NOMO-1 treated with DMSO at 0.1 percent for 48 hours (cell line): ENCODE data around the gene AFAP1.

ENCODE experiments used
- DNase-seq: peaks from one replicate; lab custom pipeline; 2025; ENCODE audit not compliant: unreplicated experiment; lab: John Stamatoyannopoulos, UW

AFAP1 gene, protein sequence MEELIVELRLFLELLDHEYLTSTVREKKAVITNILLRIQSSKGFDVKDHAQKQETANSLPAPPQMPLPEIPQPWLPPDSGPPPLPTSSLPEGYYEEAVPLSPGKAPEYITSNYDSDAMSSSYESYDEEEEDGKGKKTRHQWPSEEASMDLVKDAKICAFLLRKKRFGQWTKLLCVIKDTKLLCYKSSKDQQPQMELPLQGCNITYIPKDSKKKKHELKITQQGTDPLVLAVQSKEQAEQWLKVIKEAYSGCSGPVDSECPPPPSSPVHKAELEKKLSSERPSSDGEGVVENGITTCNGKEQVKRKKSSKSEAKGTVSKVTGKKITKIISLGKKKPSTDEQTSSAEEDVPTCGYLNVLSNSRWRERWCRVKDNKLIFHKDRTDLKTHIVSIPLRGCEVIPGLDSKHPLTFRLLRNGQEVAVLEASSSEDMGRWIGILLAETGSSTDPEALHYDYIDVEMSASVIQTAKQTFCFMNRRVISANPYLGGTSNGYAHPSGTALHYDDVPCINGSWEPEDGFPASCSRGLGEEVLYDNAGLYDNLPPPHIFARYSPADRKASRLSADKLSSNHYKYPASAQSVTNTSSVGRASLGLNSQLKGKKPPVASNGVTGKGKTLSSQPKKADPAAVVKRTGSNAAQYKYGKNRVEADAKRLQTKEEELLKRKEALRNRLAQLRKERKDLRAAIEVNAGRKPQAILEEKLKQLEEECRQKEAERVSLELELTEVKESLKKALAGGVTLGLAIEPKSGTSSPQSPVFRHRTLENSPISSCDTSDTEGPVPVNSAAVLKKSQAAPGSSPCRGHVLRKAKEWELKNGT

DNA sequence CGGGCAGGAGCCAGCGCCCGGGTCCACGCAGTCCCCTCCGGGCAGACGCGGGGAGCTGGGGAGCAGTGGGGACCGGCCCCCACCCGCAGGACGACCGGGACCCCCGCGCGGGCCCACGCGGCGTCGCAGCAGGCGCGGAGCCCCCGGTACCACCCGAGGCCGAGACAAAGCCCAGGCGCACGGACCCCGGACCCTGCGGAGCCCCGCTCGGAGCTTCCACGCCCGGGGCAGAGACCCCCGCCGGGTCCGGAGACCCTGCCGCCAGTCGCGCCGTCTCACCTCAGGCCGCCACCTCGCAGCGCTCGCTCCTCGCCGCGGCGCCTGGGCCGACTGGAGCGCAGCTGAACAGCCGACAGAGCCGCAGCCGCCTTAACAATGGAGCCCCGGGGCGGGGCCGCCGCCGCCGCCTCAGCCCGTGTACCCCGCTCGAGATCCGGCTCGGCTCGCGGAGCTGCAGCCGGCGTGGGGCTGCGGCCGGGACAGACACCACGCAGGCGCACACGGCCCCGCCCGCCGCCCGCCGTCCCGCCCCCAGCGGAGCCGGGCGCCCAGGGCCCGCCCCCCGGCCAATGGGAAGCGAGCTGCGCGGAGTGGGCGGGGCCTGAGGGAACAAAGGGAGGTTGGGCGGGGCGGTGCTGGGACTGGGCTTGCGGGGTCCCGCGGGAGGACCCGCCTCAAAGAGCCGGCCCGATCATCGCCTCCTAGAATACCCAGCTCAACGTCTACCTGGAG, at the start of gene AFAP1:
AFAP1 (minus strand) TSS at position 485 of the 732 bp plus-strand sequence. CDS start 67,783 bp downstream, outside the sequence.
- no peak for DNase-seq

DNA sequence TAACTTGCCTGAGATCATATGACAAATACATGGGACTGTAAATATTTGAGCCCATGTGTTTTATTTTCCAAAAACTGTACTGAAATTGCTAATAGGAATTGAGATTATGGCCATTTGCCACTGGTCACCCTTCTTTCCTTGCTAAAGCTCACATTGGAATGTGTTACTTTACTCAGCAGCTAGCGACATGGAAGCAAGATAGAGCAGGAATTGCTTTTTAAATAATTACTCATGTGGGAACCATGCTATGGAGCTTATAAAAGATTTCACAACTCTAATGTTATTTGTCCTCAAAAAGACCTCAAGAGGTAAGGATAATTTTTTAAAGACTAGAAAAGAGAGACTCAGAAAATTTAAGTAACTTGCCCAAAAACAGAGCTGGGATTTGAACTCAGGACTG, 48.8 kb upstream of the AFAP1 start:
- DNase-seq = no peak

DNA sequence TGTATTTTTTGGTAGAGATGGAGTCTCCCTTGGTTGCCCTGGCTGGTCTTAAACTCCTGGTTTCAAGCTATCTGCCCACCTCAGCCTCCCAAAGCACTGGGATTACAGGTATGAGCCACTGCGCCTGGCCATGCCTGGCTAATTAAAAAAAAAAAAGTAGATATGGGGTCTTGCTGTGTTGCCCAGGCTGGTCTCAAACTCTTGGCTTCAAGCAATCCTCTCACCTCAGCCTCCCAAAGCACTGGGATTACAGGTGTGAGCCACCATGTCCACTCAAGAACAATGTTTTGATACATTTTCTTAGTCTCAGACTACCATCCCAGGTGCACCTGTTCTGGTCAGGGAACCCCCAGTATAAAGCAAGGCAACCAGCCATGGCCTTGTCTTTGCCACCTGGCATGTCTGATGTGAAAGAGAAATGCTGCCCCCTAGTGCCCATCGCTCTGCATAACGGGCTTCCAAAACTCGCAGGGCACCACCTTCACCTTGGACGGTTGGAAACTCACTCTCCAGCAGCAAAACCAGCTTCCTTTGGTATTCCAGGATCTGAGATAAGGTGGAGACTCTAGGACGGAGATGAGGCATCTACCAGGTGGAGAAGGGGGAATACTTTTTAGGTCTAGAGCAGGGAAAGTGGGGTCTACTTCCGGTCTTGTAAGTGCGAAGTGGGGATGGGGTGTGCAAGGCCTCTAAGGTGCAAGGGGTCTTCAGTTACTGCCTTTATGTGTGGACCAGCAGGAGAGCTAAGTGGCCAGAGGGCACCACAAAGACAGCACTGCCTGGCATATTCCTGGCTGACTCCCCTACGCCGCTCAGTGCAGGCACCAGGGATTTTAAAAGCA, 47.7 kb upstream of the AFAP1 start:
- peak; percentile 22 for DNase-seq

DNA sequence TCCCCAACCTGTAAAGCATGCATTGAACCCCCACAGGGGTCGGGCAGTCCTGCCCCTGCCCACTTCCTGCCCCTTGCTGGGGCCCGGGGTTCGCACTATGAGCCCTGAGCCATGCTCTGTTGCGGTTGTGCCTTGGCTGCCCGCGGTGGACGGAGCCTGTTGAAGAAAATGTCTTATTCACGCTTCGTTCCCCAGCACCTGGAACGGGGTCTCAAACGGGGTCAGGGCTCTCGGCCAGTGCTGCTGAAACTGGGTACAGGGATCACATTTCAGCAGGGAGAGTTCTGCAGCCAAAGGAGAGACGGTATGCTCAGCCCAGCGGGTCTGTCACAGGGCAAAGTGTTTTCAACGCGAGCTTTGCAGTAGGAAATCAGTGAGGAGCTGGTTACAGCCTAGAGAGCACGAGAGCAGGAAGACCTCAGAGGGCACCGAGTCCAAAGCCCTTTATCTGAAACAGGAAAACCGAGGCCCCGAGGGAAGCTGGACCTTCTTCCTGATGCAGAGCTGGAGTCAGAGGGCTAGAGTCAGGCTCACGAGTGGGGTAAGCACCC, 46.3 kb upstream of the AFAP1 start:
- no peak for DNase-seq

DNA sequence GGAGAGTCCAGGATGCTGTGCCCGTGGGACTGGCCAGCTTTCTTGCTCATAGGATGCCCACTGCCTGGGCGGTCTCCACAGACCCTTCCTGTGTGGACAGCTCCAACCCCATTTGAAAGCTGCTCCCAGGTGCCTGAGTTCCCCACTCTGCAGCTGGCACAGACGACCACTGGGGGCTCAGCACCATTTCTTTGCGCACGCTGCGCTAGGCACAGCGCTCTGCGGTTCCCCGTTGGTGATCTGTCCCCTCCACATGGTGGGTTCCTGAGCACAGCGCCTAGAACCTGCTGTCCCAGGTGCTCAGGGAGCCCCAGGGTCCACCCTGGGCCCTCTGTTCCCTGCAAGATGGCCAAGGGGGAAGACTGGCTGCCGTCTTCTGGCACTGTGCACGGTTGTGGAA, 45.4 kb upstream of the AFAP1 start:
- no peak for DNase-seq

DNA sequence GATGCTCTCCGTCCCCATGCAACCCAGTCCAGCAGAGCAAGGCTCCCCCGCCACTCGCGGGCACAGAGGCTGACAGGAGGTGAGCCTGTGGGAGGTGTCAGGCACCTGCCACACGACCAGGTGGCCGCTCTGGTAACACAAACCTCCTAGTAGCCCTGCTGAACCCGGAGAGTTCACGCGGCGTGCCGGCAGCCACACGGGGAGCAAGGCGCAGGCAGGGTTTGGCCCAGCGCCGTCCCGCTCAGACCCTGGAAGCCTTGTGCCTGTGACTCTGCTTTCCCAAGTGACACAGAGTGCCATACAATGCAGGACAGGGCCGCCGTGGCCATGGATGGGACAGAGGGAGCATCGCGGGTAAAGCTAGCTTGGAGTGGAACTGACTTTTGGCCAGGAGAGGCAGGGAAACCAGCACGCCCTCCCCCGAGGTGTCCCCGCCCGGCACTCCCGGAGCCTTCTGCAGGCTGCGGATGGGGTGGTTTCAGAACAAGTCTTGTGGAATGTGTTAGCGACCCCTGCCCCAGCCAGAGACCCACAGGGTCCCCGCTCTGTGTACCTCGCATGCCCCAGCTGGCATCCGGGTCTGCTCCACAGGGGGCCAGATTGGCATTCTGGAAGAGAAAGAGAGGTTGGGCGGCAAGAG, 44.7 kb upstream of the AFAP1 start:
- no peak for DNase-seq

DNA sequence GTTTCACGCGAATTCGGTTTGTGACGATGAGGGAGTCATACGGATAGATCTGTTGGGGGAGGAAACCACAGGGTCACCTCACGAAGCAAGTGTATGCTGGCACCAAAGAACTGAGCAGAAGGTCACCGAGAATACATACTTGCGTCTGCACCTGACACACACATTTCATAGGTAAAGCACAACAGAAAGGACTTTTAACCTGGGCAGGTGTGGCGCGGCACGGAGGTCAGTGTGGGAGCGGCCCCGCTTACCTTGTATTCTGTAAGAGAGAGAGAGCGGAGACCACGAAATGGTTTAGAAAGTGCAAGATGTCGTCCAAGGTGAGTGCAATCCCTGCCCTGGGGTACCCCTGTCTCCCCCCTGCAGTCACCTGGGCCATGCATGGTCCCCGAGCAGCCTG, 43.6 kb upstream of the AFAP1 start:
- no peak for DNase-seq

DNA sequence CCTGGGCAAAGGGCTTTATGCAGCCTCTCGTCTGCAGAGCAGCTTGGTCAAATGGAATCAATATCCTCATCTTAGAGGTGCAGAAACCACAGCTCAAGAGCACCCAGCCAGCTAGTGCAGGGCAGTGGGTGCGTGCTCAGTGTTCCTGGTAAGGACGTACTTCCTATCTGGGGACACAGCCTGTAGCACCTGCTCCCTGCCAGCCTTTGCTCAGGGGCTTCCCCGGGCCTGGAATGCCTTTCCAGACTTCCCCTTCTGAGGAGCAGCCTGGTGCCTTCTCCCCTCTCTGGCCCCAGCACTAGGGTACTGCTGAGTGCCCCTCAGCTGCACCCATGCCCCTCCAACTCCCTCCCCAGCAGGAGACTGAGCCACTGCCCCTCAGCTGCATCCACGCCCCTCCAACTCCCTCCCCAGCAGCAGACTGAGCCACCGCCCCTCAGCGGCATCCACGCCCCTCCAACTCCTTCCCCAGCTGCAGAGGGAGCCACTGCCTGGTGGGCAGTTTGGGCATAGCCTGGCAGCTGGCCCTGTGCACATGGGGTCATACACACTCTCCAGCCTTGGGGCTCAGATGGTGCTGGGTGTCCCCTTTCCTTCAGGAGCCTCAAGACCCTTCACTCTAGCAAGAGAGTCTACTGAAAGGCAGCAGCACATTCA, 42.2 kb upstream of the AFAP1 start:
- no peak for DNase-seq

DNA sequence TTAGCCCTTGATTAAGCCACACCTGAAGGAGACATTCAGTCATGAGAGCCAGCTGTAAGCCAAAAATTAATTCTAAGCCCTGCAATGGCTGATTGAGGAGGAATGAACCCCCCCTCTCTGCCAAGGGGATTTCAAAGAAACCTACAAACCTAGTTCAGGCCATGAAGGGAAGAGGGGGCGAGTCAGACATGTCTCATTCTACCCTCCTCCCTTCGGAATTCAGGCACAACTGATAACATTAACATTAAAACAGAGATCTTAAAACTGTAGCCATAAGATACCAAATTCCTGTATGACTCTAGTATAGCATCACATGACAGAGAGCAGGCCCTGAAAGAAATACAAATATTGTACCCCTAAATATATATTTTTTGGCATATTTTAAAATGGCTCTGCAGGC, 40.4 kb upstream of the AFAP1 start:
- DNase-seq = no peak

DNA sequence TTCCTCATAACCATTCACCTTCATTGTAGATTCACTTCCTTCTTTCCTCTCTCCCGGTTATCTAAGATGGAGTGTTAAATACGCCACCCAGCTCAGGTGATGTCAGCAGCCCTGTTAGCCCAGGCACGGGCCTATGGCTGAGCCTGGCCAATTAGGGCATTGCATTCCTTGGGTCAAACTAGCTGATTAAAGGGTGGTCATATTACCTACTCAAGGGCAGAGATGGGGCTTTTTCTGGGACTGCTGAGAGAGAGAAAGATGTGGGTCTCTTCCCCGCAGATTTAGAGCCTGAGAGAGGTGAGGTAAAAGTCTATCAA, 39.9 kb upstream of the AFAP1 start:
- DNase-seq = no peak

DNA sequence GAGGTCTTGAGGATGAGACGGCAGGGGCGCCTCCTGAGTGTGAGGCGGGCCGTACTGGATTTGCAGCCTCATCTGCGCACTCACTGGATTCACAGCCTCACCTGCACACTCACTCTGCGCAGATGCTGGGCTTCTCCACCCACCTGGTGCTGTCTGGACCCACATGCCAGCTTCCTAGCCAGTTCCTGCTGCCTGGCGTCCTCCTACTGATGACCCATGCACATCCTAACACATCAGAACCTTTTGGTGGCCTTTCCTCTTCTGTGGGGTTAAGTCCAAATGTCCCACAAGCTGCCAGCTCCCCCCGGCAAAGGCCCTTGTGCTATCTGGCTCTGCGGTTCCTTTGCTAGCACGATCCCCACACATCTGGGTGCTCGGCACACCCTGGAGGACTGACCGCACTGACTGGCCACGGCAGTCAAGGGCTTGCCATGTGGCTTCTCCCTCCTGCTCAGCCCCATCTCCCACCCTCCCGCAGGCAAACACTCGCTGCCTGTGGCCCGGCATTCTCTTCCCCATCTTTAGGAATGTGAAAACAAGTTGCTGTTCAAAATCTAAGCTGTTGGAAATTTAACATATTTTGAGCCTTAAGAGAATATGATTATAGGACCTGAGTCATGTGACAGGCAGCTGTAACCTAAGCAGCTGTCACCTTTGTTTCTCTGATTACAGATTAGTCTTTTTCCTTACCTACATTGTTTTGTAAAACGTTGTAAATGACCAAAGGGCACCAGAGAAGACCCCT, 39.4 kb upstream of the AFAP1 start:
- DNase-seq = no peak

DNA sequence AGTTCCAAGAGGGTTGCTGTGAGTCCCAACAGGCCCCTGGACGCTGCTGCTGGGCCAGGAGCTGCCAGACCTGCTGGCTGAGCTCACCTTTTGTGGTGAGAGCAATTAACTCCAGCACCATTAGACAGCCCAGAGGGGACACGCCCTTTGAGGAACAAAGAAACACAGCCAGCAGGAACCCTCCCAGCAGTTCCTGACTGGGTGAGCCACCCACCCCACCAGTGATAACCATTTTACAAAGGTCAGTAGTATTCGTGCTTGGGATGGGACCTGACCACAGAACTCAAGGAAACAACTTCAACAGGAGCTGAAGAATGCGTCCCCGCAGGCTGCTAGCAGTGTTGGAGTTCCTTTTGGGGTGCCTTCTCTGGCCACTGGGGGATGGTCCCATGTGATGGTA, 38.8 kb upstream of the AFAP1 start:
- DNase-seq = no peak

DNA sequence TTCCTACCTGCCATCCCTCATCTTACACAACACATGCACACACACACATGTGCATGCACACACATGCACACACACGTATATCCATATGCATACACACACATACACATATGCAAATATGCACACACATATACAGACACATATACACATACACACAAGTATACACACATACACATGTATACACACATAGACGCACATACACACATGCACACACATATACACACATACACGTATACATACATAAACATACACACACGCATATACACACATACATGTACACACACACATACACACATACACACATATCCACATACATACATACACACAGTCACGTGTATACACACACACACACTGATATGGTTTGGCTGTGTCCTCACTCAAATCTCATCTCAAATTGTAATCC, 37.0 kb upstream of the AFAP1 start:
- DNase-seq = no peak

DNA sequence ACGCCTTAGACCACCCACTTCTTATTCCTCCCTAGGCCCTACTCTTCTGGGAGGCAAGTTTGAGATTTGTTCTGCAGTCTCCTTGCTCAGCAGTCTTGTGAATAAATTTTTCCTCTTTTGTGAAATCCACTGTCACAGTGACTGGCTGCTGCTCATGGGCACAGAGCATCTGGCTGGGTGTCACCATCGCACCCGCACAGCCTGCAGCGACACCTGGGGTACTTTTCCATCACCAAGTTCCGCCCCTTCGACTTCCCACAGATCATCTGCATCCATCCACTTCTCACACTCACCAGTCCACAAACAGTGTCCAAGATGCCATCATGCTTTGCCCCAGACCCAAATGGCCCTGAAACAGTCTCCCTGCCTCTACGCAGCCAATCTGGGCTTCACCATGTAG, 36.4 kb upstream of the AFAP1 start:
- DNase-seq = no peak

DNA sequence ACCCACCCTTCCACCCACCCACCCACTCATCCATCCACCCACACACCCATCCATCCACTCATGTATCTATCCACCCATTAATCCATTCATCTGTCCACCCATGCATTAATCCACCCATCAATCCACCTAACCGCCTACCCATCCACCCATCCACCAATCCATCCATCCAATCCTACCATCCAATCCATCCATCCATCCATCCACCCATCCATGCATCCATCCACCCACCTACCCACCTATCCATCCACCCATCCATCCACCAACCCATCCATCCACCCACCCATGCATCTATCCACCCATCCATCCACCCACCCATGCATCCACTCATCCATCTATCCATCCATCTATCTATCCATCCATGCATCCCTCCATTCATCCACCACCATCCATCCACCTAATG, 34.8 kb upstream of the AFAP1 start:
- DNase-seq = no peak

DNA sequence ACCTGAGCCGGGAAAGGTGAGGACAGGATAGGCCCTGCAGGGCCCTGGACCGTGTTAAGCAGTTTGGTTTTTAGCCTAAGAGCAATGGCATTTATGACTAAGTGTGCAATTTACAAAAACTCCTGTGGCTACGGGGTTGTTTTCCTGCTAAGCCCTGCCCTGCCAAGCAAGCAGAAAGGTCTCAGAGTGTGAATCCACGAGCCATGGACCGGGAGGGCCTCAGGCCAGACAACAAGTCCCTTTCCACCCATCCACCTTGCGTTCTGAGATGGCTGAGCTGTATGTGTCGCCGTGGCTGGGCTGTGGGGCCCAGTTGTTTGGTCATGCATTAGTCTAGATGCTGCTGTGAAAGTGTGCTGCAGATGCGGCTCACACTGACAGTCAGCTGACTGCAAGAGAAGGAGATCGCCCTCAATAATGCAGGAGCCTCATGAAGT, 33.9 kb upstream of the AFAP1 start:
- DNase-seq = no peak

DNA sequence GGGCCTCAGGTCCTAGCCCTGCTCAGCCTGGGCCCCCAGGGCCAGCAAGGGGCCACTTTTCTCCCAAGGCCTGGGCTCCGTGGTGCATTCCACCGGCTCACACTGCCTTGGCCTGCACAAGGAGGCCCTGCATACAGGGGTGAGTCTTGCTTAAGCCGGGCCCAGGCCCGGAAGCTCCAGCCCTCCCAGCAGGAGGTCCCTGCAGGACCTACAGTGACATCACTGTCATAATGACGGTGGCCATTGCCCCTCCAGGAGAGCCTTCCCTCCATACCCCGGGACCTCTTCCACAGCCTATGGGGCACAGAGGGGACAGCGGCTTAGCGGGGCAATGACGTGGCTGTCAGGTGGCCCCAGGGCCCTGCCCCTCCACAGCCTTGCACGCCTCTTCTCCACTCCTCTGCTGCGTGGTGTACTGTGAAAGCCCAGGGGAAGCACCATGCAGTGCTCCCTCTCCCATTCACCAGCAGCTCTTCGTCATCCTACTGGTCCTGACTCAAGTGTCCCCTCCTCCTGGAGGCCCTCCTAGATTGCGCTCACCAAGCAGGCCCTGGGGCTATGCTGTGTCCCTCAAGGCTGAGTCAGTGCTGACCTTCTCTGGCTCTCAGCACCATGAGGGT, 32.3 kb upstream of the AFAP1 start:
- DNase-seq = no peak

DNA sequence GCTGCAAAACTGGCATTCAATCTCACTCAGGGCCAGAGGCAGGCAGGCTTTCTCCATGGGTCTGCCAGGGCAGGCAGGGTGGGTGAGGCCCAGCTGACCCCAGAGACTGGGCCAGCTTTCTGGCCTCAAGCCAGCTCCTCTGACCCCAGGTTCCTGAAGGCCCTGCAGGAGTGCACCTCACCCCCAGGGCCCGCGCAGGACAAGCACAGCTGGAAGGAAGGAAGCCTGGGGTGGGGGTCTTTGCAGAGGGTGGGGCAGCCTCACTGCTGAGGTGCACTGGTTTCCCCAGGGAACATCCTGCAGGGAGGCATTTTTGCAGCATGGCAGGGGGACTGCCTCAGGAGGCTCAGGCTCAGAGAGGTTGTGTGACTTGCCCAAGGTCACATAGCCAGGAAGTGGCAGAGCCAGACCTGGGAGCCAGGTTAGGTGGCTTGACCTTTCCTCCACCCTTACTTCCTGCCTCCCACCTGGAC, 31.5 kb upstream of the AFAP1 start:
- no peak for DNase-seq
